GM23248 (cell line): Measurements from ENCODE around the gene CKS2. TPM values are rescaled to one million over a fixed set of nuclear protein-coding genes. Genes with fewer than 3 reads are reported as not detected.

Experiments
- DNase-seq: peaks from one replicate; pipeline ENCODE4 v3.0.0-alpha.2; 2015
- H2AFZ ChIP-seq: fragments of 200-600 bp; sonication (generic); 2 replicates; pipeline ENCODE4 v1.6.1; 2016; ENCODE audit warnings: antibody characterized with exemption
- H3F3A ChIP-seq: fragments of 200-600 bp; sonication (generic); 2 replicates; pipeline ENCODE4 v1.6.1; 2016; ENCODE audit warnings: mild to moderate bottlenecking, antibody characterized with exemption, mixed run types; ENCODE audit not compliant: insufficient read depth
- H3K27ac ChIP-seq: fragments of 200-600 bp; sonication (generic); 2 replicates; pipeline ENCODE4 v1.5.1; 2016; ENCODE audit warnings: mild to moderate bottlenecking
- H3K27me3 ChIP-seq: fragments of 200-600 bp; sonication (generic); replicated peaks from 2 replicates; pipeline ENCODE4 v1.6.1; 2016; ENCODE audit warnings: mild to moderate bottlenecking; ENCODE audit not compliant: insufficient read depth
- H3K36me3 ChIP-seq: fragments of 200-600 bp; sonication (generic); 2 replicates; pipeline ENCODE4 v1.6.1; 2016; ENCODE audit warnings: low read depth, mild to moderate bottlenecking
- H3K4me1 ChIP-seq: fragments of 200-600 bp; sonication (generic); 2 replicates; pipeline ENCODE4 v1.6.1; 2016; ENCODE audit warnings: mild to moderate bottlenecking; ENCODE audit not compliant: insufficient read depth
- H3K4me2 ChIP-seq: fragments of 200-600 bp; sonication (generic); one replicate; pipeline ENCODE4 v1.6.1; 2016; ENCODE audit warnings: mild to moderate bottlenecking; ENCODE audit not compliant: unreplicated experiment
- H3K4me3 ChIP-seq: fragments of 200-600 bp; sonication (generic); 2 replicates; pipeline ENCODE4 v1.5.1; 2016; ENCODE audit warnings: mild to moderate bottlenecking
- H3K79me2 ChIP-seq: fragments of 200-600 bp; sonication (generic); 2 replicates; pipeline ENCODE4 v1.6.1; 2016; ENCODE audit warnings: mild to moderate bottlenecking; ENCODE audit not compliant: insufficient read depth
- H3K9ac ChIP-seq: fragments of 200-600 bp; sonication (generic); 2 replicates; pipeline ENCODE4 v1.6.1; 2016; ENCODE audit warnings: mild to moderate bottlenecking
- H3K9me2 ChIP-seq: fragments of 200-600 bp; sonication (generic); 2 replicates; pipeline ENCODE4 v1.6.1; 2016; ENCODE audit warnings: mixed run types, mild to moderate bottlenecking, moderate library complexity; ENCODE audit not compliant: insufficient read depth
- H3K9me3 ChIP-seq: fragments of 200-600 bp; sonication (generic); one replicate; pipeline ENCODE4 v1.6.1; 2017; ENCODE audit warnings: low read depth
- H4K20me1 ChIP-seq: fragments of 200-600 bp; sonication (generic); 2 replicates; pipeline ENCODE4 v1.6.0; 2016; ENCODE audit not compliant: insufficient read depth
- EZH2 ChIP-seq: fragments of 200-600 bp; sonication (generic); IDR thresholded peaks from 2 replicates; pipeline ENCODE4 v1.6.1; 2018; ENCODE audit warnings: antibody characterized with exemption, mild to moderate bottlenecking; ENCODE audit not compliant: insufficient read depth, poor library complexity, severe bottlenecking
- EZH2phosphoT487 ChIP-seq: fragments of 200-600 bp; sonication (generic); IDR thresholded peaks from 2 replicates; pipeline ENCODE4 v1.6.1; 2018; ENCODE audit warnings: antibody characterized with exemption, moderate library complexity, mild to moderate bottlenecking, low read depth; ENCODE audit not compliant: insufficient read depth
- WGBS, 2 experiments: methylation state at CpG; one replicate each; pipeline ENCODE4 v1.1.6; 2015 to 2017; ENCODE audit warnings: low lambda C conversion rate in 2 of 2, low coverage in 1 of 2; ENCODE audit errors: missing lambda C conversion rate in 2 of 2; 5-methylcytosine and 5-hydroxymethylcytosine counted together
- in situ Hi-C: fragments of 300-500 bp; cut with MboI; formaldehyde crosslinking; loops from 2 replicates; pipeline ENCODE4 v1.15.0; 2020
- polyA plus RNA-seq: library from polyadenylated mRNA; unstranded; fragments of >200 nt; fragmentation: Nextera tagmentation; extraction: Ambion mirVana; gene quantifications from 2 replicates; pipeline ENCODE4 v1.2.1, GENCODE V29; 2016
- total RNA-seq: library from RNA; depleted of rRNA; stranded (reverse); fragments of >200 nt; shearing (Covaris generic); gene quantifications from 2 replicates; pipeline ENCODE4 v1.2.3, GENCODE V29; 2014

The CKS2 gene
- total and polyA plus RNA-seq, 2 experiments from 2014 or later: 94.6 to 146 TPM

DNA sequence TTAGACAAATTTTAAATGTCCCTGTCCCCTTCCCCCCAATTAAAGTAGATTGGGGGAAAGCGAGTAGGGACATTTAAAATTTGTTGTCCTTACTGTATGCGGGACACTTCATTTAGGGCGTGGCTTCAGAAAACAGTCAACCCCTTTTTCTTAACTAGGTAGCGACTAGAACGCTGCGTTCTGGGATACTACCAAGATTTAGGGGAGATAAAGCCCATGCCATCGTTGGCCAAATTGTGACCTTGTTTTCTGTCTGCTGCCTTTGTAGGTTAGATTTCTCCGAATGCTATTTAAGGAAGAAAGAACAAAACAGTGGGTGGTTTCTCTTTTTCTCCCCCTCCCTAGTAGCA lies 1.2 kb downstream of the CKS2 start:
- Histone ChIP-seq H3K4me2 (peak overlapping the region; percentile 84), H3K36me3 (0 out of 2 replicates have a peak, but pooled peaks cover 2% of the 10 kb centered on the region), H2AFZ (peak overlapping the region; percentile 82), H3K9ac (peak overlapping the region; percentile 86), H3K9me2 (no peaks in the 10 kb centered on the region), H3K9me3 (no peaks in the 10 kb centered on the region), H3K27ac (peak overlapping the region; percentile 49), H3K4me1 (peaks cover 35% of the 10 kb centered on the region), H3K4me3 (peak overlapping the region; percentile 88), H3K79me2 (peaks cover 75% of the 10 kb centered on the region), H3K27me3 (no peaks in the 10 kb centered on the region), H4K20me1 (no peaks in the 10 kb centered on the region), H3F3A (peaks cover 30% of the 10 kb centered on the region)
- in situ Hi-C loops: no loop called here
- WGBS, 2 experiments: 5% methylated on average over 8 of the region's 8 CpGs
- DNase-seq: peak; percentile 58
- no peak for TF ChIP-seq EZH2phosphoT487
- TF ChIP-seq EZH2: no peak

DNA sequence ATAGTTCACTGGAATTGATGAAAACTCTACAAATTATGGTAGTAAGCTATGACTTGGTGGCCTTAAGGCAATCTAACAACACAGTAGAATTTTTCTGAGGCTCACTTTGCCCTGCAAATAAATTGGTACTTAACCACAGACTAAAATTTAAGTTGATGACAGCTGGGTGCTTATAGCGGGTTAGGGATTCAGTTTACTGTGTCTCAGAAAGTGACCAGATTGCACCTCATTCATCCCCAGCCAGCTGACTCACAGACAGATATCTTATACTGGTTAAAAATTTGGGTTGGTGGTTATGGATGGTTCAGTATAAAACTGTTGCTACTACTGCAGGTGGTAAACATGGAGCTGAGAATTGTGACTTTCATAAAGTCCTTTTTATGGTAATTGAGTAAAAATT lies 2.8 kb downstream of the CKS2 start:
- peak overlapping the region; percentile 40 for H3K27ac ChIP-seq

DNA sequence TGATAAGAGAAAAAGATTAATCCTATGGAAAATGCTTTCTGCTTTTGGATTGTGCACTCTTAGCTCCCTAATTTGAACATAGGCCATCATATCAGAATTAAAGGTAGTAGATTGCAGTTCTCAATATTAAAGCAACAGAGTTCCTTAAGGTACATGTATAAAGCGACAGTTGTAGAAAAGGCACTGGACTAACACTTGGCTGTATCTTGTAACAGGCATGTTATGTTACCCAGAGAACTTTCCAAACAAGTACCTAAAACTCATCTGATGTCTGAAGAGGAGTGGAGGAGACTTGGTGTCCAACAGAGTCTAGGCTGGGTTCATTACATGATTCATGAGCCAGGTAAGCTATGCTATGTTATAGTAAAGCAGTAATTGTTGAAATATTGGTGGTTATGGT lies 4.0 kb downstream of the CKS2 start:
- Histone ChIP-seq H3F3A (peaks cover 47% of the 10 kb centered on the region), H3K9ac (peak overlapping the region; percentile 86; the same call in 1 of the 2 replicates), H3K79me2 (peaks cover 81% of the 10 kb centered on the region), H3K27ac (peak overlapping the region; percentile 40; the same call in 1 of the 2 replicates), H3K27me3 (no peaks in the 10 kb centered on the region), H3K4me2 (peak overlapping the region; percentile 84), H3K9me3 (no peaks in the 10 kb centered on the region), H3K9me2 (no peaks in the 10 kb centered on the region), H3K4me1 (peaks cover 41% of the 10 kb centered on the region), H3K4me3 (peak overlapping the region; percentile 88), H2AFZ (no peak overlapping the region), H3K36me3 (0 out of 2 replicates have a peak, but pooled peaks cover 4% of the 10 kb centered on the region), H4K20me1 (no peaks in the 10 kb centered on the region)
- in situ Hi-C loops: no loop called here
- TF ChIP-seq EZH2phosphoT487 (no peak), EZH2 (no peak)
- 96 to 100% methylated on average over 1 of the region's 1 CpG for WGBS, 2 experiments
- DNase-seq: no peak

More for the DNA sequence above, 2.8 kb downstream of the CKS2 start:
- no peak for TF ChIP-seq EZH2
- no peak for TF ChIP-seq EZH2phosphoT487
- Histone ChIP-seq H3K9me2 (no peaks in the 10 kb centered on the region), H3F3A (peaks cover 39% of the 10 kb centered on the region), H2AFZ (peak overlapping the region; percentile 82), H3K9me3 (no peaks in the 10 kb centered on the region), H3K27me3 (no peaks in the 10 kb centered on the region), H3K9ac (peak overlapping the region; percentile 86), H4K20me1 (no peaks in the 10 kb centered on the region), H3K4me2 (peak overlapping the region; percentile 84), H3K79me2 (peaks cover 82% of the 10 kb centered on the region), H3K36me3 (0 out of 2 replicates have a peak, but pooled peaks cover 4% of the 10 kb centered on the region), H3K4me1 (peaks cover 43% of the 10 kb centered on the region), H3K4me3 (peak overlapping the region; percentile 88)
- in situ Hi-C loops: no loop called here
- WGBS, 2 experiments: 50 to 56% methylated on average over 1 of the region's 1 CpG
- DNase-seq: peak; percentile 58

DNA sequence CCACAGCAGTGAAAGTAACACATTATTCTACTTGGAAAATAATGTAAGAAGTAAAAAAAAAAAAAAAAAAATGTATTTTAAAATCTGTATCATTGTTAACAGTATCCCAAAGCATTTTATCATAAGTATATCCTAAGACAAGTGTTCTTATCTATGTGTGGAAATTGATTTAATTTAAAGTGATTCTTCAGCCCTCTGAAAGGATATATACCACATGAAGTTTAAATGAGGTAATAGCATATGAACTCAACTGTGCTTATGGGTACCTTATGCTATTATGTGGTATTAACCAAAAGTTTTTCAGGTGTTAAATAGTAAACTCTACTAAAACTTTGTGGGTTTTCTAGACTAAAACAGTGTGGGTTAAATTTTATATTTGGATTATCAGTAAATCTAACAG lies 4.5 kb downstream of the CKS2 start:
- Histone ChIP-seq H3K9ac (no peak overlapping the region), H3K4me1 (peaks cover 46% of the 10 kb centered on the region), H3K4me3 (no peak overlapping the region), H3K9me3 (no peaks in the 10 kb centered on the region), H3K79me2 (peaks cover 81% of the 10 kb centered on the region), H4K20me1 (no peaks in the 10 kb centered on the region), H2AFZ (no peak overlapping the region), H3K27ac (no peak overlapping the region), H3F3A (peaks cover 47% of the 10 kb centered on the region), H3K36me3 (0 out of 2 replicates have a peak, but pooled peaks cover 4% of the 10 kb centered on the region), H3K4me2 (no peak overlapping the region), H3K9me2 (no peaks in the 10 kb centered on the region), H3K27me3 (no peaks in the 10 kb centered on the region)
- TF ChIP-seq EZH2phosphoT487 (no peak), EZH2 (no peak)
- in situ Hi-C loops: no loop called here
- no peak for DNase-seq

DNA sequence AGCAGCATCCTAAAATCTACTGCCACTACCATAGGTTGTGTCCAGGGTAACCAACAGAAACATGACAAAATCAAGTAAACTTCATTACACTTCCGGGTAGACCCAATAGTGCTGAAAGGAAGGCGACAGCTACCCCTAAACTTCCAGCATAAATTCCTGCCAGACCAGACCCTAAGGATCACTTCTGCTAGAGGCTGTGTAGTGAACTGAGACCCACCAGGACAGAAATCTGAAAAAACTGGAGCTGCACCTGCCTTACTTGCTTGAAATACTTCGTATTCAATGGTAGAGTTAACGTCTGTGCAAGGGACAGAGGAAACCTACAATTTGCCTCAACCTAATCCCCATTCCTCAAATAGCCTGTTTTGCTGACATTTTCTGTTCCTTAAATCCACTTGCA lies 6.3 kb downstream of the CKS2 start:
- Histone ChIP-seq H3F3A (peaks cover 47% of the 10 kb centered on the region), H3K4me1 (peaks cover 52% of the 10 kb centered on the region), H3K9me2 (no peaks in the 10 kb centered on the region), H3K27me3 (no peaks in the 10 kb centered on the region), H3K9me3 (no peaks in the 10 kb centered on the region), H4K20me1 (no peaks in the 10 kb centered on the region), H2AFZ (peak overlapping the region; percentile 38; the same call in 1 of the 2 replicates), H3K4me3 (peak overlapping the region; percentile 94), H3K27ac (peak overlapping the region; percentile 99), H3K79me2 (peaks cover 86% of the 10 kb centered on the region), H3K36me3 (0 out of 2 replicates have a peak, but pooled peaks cover 4% of the 10 kb centered on the region), H3K4me2 (peak overlapping the region; percentile 96), H3K9ac (peak overlapping the region; percentile 96)
- TF ChIP-seq EZH2phosphoT487 (no peak), EZH2 (no peak)
- DNase-seq: no peak
- 75 to 80% methylated on average over 4 of the region's 4 CpGs for WGBS, 2 experiments
- in situ Hi-C loops: no loop called here
